Endothelial cell of umbilical vein (primary cell): Measurements from ENCODE around the gene ANGPT4.

ENCODE experiments used
- CTCF ChIP-seq, 2 donors: IDR thresholded peaks; 1 replicate in 1 of 2; 2 replicates in 1 of 2; pipeline ENCODE4 v1.5.1; 2011; ENCODE audit warnings: low read length in 2 of 2, mild to moderate bottlenecking in 2 of 2, moderate library complexity in 2 of 2, control low read depth in 1 of 2, inconsistent platforms in 1 of 2, low read depth in 1 of 2; ENCODE audit not compliant: insufficient read depth in 1 of 2; ENCODE audit errors: extremely low read depth in 1 of 2
- EZH2 ChIP-seq: IDR thresholded peaks from 2 replicates; pipeline ENCODE4 v1.6.1; 2012; ENCODE audit warnings: borderline replicate concordance, low read depth, mild to moderate bottlenecking, moderate library complexity, low read length, inconsistent platforms; ENCODE audit not compliant: severe bottlenecking
- FOS ChIP-seq: IDR thresholded peaks from 2 replicates; pipeline ENCODE4 v1.6.1; 2011; ENCODE audit warnings: mild to moderate bottlenecking, low read length, moderate library complexity, borderline replicate concordance; ENCODE audit not compliant: insufficient read depth
- JUN ChIP-seq: IDR thresholded peaks from 2 replicates; pipeline ENCODE4 v1.6.1; 2011; ENCODE audit warnings: borderline replicate concordance, low read depth; ENCODE audit not compliant: insufficient read length, insufficient read depth
- MAX ChIP-seq: IDR thresholded peaks from 2 replicates; pipeline ENCODE4 v1.6.1; 2011; ENCODE audit not compliant: insufficient read depth, insufficient read length
- POLR2A ChIP-seq: IDR thresholded peaks from 2 replicates; pipeline ENCODE4 v1.6.1; 2012; ENCODE audit warnings: low read depth, mild to moderate bottlenecking, control low read depth, low read length
- POLR2AphosphoS5 ChIP-seq: IDR thresholded peaks from 2 replicates; pipeline ENCODE4 v1.6.1; 2012; ENCODE audit warnings: low read depth, mild to moderate bottlenecking, control low read depth, low read length, moderate library complexity; ENCODE audit not compliant: insufficient read depth

- TF ChIP-seq MAX (no peak), EZH2 (no peak), CTCF (IDR thresholded peaks at IDR 0.05; ENCODE audit: extremely low read depth in 1 of 2, insufficient read depth in 1 of 2, low read depth in 1 of 2, low read length in 2 of 2) (no peak), POLR2AphosphoS5 (no peak), POLR2A (no peak), JUN (no peak), FOS (no peak)
These were observed 60.4 kb downstream of the ANGPT4 start for GRCh38 chr20:855466-856360.
